ENCODE measurements around the gene AP3D1.

The AP3D1 gene

DNA sequence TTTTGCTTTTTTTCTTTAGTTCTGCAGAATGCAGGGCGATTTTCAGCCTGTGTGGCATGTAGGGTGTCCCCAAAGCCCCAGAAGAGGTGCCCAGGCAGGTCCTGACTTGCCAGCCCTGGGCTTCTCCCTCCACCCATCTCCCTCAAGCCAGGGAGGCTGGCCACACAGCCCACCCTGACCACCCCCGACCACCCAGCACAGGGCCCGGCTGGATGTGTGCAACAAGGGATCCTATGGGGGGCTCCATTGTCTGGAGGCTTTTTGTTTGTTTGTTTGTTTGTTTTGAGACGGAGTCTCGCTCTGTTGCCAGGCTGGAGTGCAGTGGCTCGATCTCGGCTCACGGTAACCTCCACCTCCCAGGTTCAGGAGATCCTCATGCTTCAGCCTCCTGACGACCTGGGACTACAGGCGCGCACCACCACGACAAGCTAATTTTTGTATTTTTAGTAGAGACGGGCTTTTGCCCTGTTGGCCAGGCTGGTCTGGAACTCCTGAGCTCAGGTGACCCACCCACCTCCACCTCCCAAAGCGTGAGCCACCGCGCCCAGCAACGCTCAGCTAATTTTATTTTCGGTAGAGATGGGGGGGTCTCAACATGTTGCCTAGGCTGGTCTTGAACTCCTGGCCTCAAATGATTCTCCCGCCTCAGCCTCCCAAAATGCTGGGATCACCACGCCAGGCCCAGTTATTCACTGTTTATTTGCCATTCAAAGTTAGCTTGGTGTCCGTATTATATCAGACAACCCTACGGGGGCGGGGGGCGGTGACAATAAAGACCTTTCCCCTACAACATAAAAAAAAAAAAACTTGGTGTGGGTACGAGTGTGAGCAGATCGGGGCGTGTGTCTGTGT is 92.6 kb downstream of the AP3D1 start:
- no peak for DNase-seq

DNA sequence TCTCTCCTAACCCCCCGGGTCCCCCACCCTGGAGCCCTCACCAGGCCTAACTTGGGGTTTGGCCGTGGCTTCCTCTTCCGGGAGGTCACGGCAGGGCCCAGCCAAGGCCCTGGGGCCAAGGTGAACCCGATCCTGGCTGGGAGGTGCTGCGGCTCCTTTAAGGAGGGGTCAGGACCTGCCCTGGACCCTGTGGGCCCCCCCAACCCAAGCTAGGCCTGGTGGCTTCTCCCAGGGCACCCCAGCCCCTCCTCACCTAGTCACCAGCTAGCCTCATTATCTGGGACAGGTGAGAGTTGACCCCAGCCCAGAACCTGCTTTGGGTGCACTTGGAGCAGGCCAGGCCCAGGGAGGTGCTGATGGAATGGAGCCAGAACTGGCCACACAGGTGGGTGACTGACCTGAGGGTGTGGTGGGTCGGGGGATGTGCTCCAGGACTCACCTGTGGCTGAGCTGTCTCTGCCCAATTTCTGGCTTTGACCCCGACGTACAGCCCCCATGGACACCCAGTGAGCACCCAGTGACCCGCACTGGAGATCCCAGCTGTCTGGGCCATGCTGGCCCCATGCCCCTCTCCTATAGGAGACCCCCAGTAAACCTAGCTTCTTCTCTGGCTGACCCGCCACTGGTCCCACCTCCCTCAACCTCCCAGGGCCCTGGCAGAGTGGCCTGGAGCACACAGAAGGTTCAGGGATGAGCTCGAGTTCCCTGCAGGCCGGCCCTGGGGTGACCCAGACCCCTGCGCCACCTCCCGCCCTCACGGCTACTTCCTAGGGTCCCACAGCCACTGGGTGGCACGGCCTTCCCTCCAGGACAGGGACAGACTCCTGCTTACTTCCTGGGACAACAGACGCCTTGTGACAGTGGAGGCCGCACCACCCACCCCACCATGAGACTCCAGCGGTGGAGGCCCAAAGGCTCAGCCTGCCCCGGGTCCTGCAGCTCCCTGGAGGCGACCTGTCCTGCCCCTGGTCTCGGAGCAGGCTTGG is 93.6 kb downstream of the AP3D1 start:
- DNase-seq = no peak

DNA sequence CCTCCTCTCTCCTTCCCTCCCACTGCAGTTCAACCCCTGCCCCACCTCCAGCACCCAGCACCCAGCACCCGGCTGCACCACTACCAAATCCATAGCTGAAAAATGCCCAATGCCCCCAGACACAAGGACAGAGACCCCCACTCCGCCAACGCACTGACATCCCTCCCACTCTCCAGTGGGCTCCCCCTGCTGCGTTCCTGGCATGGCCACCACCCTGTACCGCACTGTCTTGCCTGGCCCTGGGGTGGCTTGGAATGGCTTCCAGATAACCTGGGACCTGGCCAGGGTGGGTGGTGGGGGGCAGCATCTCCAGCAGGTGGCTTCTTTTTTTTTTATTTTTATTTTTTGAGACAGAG is 94.6 kb downstream of the AP3D1 start:
- no peak for DNase-seq

DNA sequence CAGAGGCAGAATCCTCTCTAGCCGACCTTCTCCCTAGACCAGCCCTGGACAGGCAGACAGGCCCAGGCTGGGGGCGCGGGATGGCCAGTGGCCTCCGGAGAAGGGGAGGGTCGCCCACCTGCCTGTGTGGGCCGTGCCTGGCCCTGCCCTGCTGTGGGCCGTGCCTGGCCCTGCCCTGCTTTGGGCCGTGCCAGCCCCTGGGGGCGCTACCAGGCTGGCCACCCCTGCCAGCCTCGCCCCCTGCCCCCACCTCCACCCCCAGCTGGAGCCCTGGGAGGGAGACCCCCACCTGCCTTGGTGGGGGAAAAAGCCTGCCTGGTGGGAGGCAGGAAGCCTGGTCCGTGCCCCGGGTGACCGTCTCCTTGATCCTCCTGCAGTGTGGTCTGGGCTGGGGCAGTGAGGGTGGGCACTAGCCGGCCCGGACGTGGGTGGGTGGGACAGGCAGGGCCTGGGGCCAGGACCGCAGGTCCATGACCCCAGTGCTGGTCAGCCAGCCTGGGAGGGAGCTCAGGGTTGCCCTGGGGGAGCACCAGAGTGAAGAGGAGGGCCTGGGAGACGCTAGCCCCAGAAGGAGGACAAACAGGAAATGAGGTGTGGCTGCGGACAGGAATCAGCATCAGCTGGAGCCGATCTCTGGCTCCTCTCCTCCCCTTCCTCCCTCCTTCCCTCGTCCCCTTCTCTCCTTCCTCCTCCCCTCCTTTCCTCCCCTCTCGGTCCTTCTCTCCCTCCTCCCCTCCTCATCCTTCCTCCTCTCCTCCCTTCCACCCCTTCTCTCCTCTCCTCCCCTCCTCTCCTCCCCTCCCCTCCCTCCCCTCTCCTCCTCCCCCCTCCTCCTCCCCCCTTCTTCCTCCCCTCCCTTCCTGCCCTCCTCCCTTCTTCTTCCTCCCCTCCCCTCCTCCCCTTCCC is 95.2 kb downstream of the AP3D1 start:
- no peak for DNase-seq

DNA sequence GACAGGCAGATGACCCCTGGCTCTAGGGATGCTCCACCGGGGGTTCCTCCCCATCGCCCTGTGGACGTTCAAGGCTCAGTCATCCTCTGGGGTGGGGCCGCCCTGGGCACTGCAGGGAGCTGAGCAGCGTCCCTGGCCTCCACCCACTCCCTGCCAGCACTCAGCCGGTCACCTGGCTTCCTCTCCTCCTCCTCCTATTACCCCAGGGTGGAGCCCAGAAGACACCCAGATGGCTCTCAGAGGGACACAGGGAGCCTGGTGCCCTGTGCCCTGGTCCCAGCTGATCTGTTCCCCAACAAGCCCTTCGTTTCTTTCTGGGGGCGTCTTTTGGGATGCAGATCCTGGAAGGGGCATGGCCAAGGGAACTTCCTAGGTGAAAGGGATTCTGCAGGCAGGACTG is 96.6 kb downstream of the AP3D1 start:
- DNase-seq = no peak

DNA sequence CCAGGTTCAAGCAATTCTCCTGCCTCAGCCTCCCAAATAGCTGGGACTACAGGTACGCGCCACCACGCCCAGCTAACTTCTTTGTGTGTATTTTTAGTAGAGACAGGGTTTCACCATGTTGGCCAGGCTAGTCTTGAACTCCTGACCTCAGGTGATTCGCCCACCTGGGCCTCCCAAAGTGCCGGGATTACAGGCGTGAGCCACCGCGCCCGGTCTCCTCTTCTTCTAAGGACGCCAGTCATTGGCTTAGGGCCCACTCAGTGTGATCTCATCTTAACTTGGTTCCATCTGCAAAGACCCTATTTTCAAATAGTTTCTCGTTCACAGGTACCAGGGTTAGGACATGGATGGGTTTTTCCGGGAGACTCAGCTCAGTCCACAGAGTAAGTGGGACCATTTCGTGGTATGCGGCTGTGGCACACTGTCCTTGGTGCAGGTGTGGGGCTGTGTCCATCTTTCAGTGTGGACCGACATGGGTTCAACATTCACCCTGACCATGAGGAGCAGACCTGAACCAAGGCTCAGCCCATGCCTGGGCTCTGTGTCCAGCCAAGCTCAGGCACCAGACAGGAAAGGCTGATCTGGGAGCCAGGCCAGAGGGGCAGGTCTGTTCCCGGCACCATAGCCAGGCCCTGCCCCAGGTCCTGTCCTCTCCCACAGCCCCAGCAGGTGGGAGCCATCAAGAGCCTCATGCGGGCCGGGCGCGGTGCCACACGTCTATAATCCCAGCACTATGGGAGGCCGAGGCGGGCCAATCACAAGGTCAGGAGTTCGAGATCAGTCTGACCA is 97.6 kb downstream of the AP3D1 start:
- DNase-seq = no peak

DNA sequence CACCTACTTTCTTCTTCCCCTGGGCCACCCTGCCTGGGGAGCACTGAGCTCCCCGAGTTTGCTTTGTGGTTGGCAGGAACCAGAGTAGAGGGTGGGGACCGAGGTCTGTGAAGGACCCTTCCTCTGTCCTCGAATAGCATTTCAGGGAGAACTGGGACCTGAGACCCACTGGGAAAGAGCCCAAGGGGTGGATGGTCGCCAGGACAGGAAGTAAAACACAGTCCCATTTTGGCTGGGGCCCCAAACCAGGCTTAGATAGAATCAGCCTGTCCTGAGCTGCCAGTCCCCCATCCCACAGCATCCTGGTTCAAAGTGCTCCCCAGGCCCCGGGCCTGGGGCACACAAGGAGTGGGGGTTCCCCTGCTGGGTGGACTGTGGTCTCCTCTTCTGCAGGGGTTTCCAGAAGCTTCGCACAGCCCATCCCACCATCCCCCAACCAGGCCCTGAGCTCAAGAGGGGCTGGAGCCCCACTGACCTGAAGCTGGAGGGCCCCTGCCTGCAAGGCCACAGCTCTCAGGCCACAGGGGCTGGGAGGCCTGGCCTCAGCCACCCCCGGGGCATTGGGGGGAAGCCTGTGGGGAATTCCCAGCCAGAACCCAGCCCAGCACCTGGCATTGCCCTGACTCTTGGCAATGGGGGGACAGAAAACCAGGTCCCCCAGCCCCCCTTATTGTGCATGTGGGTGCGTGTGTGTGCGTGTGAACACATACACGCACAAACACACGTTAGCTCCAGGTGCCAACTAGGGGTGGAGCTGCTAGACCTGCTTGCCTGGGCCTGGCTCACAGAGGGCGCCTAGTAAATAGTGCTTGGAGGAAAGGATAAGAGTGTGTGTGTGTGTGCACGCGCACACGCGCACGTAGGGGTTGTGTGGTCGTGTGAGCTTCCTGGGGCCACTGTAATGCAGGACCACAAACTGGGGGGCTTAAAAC is 99.3 kb downstream of the AP3D1 start:
- DNase-seq = peak; percentile 58

DNA sequence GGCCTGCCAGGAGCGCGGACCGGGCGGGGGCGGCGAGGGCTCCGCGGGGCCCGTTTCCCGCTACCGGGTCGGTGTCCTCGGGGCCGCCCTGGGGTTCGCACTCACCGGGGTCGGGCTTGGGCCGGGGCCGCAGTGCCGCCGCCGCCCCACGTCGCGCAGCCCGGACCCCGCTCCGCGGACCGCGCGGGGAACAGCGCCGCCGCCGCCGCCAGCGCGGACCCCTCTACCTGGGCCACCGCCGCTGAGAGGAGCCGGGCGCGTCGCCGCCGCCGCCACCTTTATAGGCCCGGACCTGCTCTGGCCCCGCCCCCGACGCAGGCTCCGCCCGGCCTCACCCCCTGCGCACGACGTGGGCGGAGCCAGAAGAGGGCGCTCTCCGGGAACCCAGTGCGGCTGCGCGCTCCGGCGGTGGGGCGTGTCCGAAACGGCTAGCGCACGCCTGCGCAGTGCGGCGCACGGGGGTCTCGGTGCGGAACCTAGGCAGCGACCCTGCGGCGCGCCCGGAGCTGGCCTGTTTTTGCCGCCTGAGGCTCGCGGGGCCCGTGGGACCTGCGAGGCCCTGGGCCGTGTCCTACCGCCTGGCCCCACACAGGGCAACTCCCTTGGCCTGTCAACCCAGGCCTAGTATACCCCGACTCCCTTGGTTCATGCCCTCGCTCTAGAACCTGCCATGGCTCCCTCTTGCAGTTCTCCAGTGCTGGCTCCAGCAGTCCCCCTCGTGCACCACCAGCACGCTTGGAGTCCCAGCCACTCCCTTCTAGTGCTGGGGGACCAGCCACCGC is 100.2 kb downstream of the AP3D1 start, which contains the start of gene MKNK2:
MKNK2 (minus strand) TSS at position 254 of the 782 bp plus-strand sequence. CDS start 393 bp downstream, outside the sequence.
- peak; percentile 94 for DNase-seq
